T-helper 22 cell (primary cell): Measurements from ENCODE around the gene ANAPC4.

Source experiments
- DNase-seq: peaks from one replicate; pipeline ENCODE4 v3.0.0-alpha.2; 2020; ENCODE audit warnings: low read depth

ANAPC4 gene

GRCh38 chr4:25378437-25378743, 1.3 kb downstream of the ANAPC4 start:
- no peak for DNase-seq

- DNase-seq, result no peak
Measured at GRCh38 chr4:25379591-25379990, 2.5 kb downstream of the ANAPC4 start.

DNA sequence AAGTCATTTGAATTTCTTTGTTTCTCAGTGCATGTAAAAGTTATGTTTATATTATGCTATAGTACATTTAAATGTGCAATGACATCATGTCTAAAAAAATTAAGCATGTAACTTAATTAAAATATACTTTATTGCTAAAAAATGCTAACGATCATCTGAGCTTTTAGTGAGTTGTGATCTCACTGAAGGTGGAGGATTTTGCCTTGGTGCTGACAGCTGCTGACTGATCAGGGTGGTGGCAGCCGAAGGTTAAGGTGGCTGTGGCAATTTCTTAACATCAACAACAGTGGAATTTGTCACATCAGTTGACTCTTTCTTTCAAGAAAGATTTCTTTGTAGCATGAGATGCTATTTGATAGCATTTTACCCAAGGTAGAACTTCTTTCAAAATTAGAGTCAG, 6.6 kb downstream of the ANAPC4 start:
- DNase-seq, result no peak

- no peak for DNase-seq
Measured at GRCh38 chr4:25386926-25387325, 9.9 kb downstream of the ANAPC4 start.

DNA sequence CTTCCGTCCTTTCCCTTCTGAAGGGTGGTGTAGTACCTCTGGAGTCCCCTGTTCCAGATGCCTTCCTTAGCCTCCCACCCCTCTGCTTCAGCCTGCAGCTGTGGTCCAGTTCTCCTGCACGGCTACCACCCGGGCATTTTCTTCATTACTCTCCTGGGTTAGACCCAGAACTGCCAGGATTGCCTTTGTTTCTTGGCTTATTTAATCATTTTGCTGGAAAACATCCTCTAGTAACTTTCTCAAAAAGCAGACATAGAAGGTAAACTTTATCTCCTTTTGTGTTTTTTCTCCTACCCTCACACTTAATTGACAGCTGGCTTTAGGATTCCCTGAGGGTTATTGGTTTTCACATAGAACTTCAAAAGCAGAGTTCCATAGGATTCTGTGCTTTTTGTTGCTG, 20.2 kb downstream of the ANAPC4 start:
- DNase-seq, result no peak

DNA sequence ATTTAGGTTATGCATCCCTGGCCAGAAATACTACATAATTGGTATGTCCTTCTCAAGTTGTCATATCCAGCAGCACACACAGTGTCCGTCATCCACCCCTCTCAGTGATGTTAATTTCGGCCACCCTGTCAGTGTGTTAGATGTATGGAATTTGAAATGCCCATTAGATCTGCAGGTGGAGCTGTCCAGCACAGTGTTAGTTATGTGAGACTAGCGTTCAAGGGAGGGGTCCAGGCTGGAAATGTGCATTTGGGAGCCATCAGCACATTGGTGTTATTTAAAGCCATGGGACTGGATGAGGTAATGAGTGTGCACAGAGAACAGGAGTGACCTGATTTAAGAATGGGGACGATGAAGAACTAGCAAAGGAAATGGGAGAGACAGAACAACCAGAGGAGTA, 22.4 kb downstream of the ANAPC4 start:
- DNase-seq, result no peak

DNA sequence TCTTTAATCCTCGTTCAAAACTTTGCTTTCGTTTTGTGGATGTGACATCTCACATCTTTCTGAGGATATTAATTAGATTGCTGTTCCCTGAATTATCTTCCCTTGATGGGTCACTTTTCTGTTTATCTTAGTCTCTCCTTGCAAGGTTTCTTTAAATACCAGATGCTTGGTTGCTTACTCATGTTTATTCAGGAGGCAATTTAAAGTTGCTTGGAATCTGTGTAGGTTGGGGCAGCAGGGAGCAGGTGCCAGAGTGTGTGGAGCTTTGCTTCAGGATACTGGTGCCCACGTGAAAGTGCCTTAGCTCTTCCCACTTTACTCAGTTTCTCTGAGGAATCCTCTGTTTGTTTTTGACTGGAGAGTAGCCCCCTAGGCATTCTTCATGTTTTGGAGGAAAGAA, 24.0 kb downstream of the ANAPC4 start:
- no peak for DNase-seq

DNA sequence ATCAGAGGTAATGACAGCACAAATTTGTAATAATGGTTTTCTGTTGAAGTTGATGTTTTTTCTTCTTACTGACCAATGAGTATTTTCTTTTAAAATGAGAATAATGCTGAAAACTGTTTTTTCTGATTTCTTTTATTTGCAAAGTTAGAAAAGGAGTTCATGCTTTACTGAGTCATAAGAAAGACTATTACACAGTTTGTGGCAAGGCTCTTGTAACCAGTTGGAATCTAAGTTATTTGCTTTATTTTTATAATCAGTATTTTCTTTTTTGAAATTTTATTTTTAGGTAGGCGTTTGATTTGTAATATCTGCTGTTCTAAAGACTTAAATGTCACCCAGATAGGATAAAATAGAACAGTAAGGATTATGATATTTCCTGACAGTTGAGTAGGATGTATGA, 25.5 kb downstream of the ANAPC4 start:
- no peak for DNase-seq

DNA sequence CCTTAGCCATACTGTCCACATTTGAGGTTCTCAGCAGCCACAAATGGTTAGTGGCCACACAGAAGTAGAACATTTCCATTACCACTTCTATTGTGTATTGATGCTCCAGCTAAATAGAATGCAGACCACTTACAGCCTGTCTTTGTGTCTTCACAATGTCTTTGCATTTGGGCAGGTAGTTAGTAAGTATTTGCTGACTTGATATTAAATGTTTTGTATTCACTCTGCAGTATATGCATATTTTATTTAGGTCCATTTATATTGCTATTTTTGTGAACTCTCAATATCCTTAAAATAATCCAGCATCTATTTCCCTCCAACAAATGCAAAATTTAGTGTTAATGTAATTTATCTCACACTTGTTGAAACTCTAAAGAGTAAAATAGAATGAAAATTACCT, 26.6 kb downstream of the ANAPC4 start:
- DNase-seq, result no peak

GRCh38 chr4:25405453-25405852, 28.4 kb downstream of the ANAPC4 start:
- no peak for DNase-seq

DNA sequence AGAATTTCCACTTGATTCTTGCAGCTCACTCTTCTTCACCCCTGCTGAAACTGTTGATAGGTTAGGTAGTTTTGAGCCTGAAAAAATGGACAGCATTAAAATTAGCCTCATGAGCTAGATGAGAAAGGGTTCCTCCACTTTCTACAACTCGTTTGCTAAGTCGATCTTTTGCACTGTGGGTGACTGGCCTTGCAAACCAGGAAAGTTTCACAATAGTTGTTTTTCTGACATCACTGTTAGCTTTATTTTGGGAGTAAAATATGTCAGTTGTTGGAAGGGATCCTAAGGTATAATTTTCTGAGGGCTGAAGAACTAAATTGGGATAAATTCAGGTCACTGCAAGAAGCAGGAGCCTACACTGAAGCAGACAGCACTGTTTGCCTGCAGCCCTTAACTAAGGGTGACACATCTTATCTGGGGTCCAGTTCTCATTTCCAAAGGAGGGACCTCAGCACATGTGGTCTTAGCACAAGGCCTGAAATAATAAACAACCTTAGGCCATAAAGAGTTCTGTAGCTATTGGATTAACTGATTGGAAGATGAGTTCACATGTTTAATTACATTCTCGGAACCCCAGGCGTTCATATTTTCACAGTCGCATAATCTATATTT, 29.1 kb downstream of the ANAPC4 start:
- no peak for DNase-seq

DNA sequence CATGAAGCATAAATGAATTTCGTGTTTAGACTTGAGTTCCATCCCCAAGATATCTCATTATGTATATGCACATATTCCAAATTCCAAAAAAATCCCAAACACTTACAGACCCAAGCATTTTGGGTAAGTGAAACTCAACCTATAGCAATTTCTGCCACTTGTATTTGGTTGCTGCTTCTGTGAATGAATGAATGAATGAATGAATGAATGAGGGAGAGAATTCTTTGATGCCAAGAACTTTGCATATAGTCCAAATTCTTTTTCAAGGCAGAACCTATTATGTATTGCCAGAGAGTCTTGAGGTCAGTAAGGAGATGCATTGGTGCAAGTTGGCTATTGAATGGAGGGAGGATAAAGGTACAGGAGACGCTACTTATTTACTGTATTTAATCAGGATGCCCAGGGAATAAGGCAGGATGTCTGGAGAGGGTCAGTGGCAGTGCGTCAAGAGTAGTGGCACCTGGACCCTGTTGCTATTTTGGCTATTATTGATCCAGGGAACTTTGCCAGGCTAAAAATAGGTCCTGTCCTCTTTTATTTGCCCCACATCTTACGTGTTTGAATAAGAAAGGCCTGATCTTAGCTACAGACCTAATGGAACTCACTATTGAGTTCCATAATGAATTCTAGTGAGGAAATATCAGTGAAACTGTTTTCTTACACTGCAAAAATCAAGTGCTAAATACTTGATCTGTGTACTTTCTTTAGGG, 33.9 kb downstream of the ANAPC4 start:
- no peak for DNase-seq

DNA sequence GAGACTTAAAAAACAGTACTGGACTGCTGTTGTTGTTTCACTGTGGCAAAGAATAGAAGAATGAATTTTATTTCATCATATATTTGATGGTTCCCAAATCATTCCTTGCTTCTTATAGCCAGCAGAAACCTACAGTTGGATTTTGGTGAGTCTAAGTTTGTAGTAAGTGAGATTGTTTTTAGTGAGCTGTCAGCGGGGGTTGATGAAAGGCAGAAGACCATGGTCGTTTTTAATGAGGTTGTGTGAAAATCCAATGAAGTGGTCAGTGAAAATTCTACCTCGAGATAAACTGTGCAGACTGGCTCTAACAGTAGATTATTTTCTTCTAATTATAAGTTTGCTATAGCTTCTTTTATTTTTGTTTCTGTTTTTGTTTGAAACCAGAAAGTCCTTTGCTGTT, 36.2 kb downstream of the ANAPC4 start:
- DNase-seq, result no peak

DNA sequence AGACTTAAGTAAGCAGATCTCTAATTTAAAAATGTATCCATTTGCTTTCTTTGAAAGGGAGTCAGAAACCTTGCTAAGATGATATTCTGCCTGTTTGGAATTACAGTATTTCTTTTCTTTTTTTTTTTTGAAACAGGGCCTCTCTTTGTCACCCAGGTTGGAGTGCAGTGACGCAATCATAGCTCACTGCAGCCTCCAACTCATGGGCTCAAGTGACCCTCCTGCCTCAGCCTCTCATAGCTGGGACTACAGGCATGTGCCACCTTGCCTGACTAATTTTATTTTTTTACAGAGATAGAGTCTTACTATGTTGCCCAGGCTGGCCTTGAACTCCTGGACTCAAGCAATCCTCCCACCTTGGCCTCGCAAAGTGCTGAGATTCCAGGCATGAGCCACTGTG, 40.0 kb downstream of the ANAPC4 start:
- DNase-seq, result no peak

DNA sequence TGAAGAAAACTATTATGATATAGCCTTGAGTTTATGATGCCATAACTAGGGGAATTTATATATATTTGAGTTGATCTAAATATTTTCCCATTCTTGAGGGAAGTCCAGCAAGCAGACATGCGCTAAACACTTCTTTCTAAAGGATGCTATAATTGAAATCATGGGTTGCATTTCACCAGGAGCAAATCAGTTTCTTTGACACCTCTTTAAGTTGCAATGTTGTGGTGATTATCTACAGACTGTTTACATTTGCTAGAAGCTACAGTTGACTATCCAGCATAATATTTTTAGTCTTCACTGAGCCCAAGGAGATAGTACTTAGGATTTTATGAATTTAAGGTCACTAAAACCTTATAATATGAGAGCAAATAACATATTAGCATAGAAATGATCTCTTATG, 43.9 kb downstream of the ANAPC4 start:
- DNase-seq, result no peak

DNA sequence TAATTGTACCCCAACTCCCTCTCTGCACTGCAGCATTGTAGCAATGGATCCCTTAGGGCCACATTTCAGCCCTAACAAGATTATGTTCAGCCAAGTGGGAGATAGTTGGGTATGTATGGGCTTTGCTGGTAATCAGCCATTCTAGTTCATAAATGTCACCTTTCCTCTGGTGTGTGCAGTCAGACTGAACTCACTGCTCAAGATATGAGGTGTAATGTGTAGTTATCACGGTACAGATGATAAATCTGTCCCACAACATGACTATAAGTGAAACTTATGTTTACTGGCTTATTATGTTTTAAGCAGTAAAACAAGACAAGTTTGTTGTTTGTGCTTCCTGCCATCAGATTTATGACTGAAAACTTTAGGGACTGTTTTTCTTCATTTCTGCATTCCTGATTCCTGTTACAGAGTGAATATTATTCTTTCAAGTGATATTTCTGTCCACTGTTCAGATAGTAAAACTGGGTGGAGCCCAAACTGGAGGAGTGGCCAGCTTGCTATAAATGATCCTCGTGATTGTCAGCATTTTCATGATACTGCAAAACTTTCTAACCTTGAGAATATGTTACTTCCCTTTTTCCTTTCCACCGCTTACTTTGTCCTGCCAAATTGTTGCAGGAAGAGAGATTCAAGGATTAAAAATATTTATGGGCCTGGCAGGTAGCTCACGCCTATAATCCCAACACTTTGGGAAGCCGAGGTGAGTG, 44.9 kb downstream of the ANAPC4 start:
- DNase-seq, result no peak

- DNase-seq, result no peak
Measured at GRCh38 chr4:25423548-25423947, 46.5 kb downstream of the ANAPC4 start.

DNA sequence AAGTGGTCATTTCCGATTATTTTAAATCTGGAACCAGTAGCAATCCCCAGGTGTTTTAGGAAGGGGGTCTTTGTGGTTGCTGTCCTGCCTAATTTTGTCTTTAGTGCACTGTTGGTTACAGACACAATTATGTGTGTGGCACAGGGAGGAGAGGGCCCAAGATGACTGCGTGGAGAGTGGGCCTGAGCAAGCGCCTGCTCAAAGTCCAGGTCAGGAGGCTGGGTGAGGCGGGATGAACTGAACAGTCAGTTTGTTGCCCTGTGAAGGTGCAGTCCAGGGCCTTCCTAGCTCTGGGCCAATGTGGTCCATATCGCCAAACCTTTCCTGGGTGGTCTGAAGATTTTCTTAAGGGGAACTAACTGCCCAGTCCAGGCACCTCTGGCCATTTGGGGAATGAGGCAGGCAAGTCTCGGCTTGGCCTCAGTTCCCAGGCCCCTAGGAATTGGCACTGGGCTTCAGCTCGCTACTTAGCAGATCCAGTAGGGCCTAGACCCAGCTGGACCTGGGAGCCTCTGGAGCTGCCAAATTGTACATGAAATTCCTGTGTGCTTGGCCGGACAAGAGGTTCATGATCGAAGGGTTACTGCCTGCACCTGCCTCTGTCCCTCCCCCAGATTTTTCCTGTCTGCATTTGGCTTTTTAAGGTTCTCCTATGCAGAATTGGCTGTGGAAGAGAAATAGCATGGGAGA, 47.6 kb downstream of the ANAPC4 start:
- no peak for DNase-seq

DNA sequence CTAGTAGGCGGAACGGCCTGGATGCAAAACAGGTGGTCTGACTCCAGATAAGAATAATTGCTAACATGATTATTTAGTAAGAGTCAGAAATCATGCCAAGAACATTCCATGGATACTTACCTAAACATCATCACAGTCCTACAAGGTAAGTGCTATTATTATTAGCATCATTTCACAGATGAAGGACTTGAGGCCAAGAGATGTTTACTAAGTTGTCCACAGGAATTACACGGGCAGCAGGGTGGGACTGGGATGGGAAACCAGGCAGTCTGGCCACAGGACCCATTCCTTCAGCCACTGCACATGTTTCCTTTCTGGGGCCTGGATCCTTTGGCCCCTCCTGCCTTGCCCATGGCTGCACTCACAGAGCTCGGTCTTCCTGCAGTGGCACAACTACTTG, 48.3 kb downstream of the ANAPC4 start:
- no peak for DNase-seq

DNA sequence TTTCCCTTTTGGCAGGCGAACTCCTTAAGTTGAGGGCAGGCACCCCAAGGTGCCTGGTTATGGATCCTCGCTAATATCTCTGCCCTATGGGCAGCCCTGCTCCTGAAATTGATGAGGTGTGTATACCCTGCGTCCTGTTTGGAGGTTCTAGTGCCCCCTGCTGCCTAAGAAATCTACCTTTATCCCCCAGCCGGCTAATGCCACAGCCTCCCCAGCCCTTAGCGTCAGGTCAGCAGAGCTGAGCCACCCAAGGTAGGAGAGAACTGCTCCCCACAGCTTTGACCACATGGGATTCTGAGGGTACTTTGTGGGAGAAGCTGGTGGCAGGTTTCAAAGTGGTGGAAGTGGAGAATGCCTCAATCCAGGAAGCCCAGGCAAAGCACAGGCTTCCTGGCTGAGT, 50.8 kb downstream of the ANAPC4 start:
- no peak for DNase-seq

DNA sequence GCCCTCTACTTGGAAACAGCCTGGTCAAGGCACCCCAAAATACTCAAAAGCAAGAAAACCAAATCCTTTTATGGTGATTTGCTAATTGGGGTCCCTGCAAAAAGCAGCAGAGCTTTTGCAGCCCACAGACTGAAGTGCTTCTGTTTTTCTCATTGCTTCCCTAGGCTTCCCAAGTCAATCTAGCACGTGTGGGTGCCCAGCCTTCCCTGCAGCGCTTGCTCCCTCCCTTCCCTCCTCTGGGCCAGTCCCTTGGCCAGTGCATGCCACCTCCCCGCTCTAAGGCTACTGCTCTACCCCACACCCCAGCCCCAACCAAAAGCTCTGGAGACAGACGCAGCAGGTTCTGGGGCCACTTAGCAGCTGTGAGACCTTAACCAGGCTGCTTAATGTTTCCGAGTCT, 53.6 kb downstream of the ANAPC4 start:
- DNase-seq, result no peak

DNA sequence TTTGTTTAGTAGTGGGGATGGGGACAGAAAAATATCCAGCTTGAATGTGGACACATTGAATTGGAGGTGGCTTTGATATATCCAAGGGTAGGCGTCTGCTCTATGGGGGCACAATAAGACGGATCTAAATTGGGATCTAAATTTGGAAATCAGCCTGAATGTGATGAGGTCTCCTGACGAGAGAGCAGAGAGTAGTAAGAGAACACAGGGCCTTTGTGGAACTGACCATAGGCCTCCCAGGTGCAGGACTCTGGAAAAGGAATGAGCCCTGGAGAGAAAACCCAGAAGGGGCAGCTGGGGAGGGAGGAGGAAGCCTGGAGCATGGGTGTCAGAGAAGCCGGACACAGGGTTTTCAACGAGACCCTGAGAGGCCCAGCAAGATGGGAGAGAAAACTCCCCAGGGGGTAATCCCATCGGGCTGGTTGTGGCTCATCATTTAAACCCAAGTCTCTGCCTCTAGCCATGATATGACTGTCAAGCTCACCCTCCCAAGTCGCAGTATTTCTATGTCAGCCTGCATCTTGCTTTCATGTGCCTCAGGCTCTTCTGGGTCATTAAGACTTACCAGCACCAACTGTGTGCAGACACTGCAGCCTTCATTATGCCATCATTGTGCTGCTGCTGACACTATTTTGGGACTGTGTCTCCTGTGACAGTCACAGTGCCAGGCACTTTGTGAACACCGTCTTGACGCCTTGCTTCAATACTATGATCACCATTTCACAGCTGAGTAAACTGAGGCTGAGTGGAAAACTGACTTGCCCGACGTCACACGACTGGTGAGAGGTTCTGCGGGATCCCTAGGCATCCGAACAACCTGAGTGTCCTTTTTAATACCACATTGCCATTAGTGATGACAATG, 57.1 kb downstream of the ANAPC4 start:
- no peak for DNase-seq
